ENCODE data around the gene EIF3K. TPM values are rescaled to one million over a fixed set of nuclear protein-coding genes. Genes with fewer than 3 reads are reported as not detected.
"Not testable (repeated sequence)": the region's sequence is repeated elsewhere in the genome, so short reads cannot be mapped to it uniquely, and the experiment has no call there.

Gene EIF3K
- polyA plus RNA-seq, 2 of the 4 experiments (the other 2 are of a cell fraction): 419 to 937 TPM

DNA sequence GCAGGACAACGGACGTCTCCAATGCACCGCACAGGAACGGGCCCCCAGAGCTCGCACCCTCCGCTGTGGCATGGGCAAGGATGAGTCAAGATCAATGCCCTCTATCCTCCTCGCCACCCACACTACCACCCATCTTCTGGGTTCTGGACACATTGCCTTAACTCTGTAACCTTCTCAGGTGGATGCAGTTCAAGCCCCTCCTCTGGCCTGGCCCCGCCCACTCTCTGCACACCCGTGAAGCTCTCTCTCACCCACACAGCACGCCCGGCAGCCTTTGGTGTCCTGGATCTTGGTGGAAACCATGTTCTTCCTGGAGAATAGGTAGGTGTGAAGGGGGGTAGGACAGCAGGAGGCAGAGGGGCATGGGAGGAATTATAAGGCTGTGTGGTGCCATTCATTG, 21.9 kb upstream of the EIF3K start:
- FAIRE-seq (no peak), ATAC-seq (no peak), DNase-seq (ENCODE audit: low read depth in 1 of 2, low spot score in 1 of 2) (no peak)
- TF ChIP-seq, protein P1, sequence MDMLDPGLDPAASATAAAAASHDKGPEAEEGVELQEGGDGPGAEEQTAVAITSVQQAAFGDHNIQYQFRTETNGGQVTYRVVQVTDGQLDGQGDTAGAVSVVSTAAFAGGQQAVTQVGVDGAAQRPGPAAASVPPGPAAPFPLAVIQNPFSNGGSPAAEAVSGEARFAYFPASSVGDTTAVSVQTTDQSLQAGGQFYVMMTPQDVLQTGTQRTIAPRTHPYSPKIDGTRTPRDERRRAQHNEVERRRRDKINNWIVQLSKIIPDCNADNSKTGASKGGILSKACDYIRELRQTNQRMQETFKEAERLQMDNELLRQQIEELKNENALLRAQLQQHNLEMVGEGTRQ (IDR thresholded peaks at IDR 0.05): no peak
- no peak for TF ChIP-seq ESRRA (IDR thresholded peaks at IDR 0.05; ENCODE audit: borderline replicate concordance, low read length)
- TF ChIP-seq, protein P2, sequence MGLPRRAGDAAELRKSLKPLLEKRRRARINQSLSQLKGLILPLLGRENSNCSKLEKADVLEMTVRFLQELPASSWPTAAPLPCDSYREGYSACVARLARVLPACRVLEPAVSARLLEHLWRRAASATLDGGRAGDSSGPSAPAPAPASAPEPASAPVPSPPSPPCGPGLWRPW (IDR thresholded peaks at IDR 0.05): no peak
- TF ChIP-seq CEBPB (IDR thresholded peaks at IDR 0.05): no peak
- TF ChIP-seq MAZ (IDR thresholded peaks at IDR 0.05; ENCODE audit: borderline replicate concordance, low read depth, low read length): no peak
- no peak for TF ChIP-seq NR3C1 (IDR thresholded peaks at IDR 0.05)
- no peak for TF ChIP-seq CBX8 (IDR thresholded peaks at IDR 0.05)
- no peak for TF ChIP-seq JUN (IDR thresholded peaks at IDR 0.05)
- TF ChIP-seq FOSL2 (IDR thresholded peaks at IDR 0.05): no peak
- TF ChIP-seq FOSL2 (CRISPR knock-in tag; IDR thresholded peaks at IDR 0.05): no peak
- no peak for TF ChIP-seq POLR2A (IDR thresholded peaks at IDR 0.05; ENCODE audit: low read length)
- TF ChIP-seq GATA3 (IDR thresholded peaks at IDR 0.05; ENCODE audit: borderline replicate concordance): no peak
- no peak for TF ChIP-seq CHD2 (IDR thresholded peaks at IDR 0.05; ENCODE audit: low read length, partially characterized antibody)
- H3K4me2 ChIP-seq: no peak overlapping the region; the same call in 2 of the 3 replicates
- H3K4me1 ChIP-seq: 0 out of 3 replicates have a peak, but pooled peaks cover 5% of the 10 kb centered on the region
- ChIA-PET CTCF (interaction anchor here (0.5 to 5.5 kb wide), 8 partner anchors 9 to 330 kb away, joined by 3 to 17 read pairs (median 5); partner anchors contain the start of gene FAM98C), POLR2A (interaction anchor here (1.8 kb wide), 1 partner anchor 22 kb away, joined by 13 read pairs; the partner anchor contains the start of gene EIF3K)
- 82% methylated on average over 11 of the region's 11 CpGs for WGBS (ENCODE audit: missing lambda C conversion rate)
- no peak overlapping the region for H3K27ac ChIP-seq
- no peak overlapping the region for H3K4me3 ChIP-seq
- no peaks in the 10 kb centered on the region for H3K9me3 ChIP-seq

DNA sequence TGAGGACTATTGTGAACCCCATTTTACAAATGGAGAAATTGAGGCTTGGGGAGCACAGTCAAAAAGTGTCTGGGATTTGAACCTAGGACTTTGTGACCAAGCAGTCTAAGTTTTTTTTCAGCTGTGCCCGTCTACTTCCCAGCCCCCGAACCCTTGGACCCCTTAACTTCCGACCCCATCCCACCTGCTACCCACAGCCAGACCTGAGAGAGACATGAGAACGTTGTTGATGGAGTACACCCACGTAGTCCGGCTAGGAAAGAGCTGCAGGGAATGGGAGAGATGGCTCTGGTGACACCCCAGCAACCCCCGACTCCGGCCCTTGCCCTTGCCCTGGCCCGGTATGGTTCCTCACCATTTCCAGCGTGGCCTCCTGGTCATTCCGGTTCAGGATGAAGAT, 19.3 kb upstream of the EIF3K start:
- ChIA-PET POLR2A (no interaction called here), CTCF (interaction anchor here (0.6 to 2.5 kb wide), 5 partner anchors 14 to 287 kb away, joined by 3 to 8 read pairs (median 3); partner anchors contain the start of gene FAM98C)
- no peak for FAIRE-seq
- Histone ChIP-seq H3K4me2 (no peak overlapping the region), H3K9me3 (no peaks in the 10 kb centered on the region), H3K4me3 (no peak overlapping the region), H3K27ac (no peak overlapping the region), H3K4me1 (0 out of 3 replicates have a peak, but pooled peaks cover 5% of the 10 kb centered on the region)
- no peak for ATAC-seq
- no peak for TF ChIP-seq ESRRA (IDR thresholded peaks at IDR 0.05; ENCODE audit: borderline replicate concordance, low read length)
- TF ChIP-seq ZNF302 (CRISPR knock-in tag; IDR thresholded peaks at IDR 0.05): no peak
- TF ChIP-seq JUNB (IDR thresholded peaks at IDR 0.05): no peak
- TF ChIP-seq EHMT2 (IDR thresholded peaks at IDR 0.05; ENCODE audit: low read depth): no peak
- no peak for TF ChIP-seq CHD4 (IDR thresholded peaks at IDR 0.05; ENCODE audit: borderline replicate concordance)
- TF ChIP-seq SREBF2 (IDR thresholded peaks at IDR 0.05): no peak
- WGBS (ENCODE audit: missing lambda C conversion rate): 61% methylated on average over 11 of the region's 11 CpGs
- no peak for DNase-seq (ENCODE audit: low read depth in 1 of 2, low spot score in 1 of 2)

DNA sequence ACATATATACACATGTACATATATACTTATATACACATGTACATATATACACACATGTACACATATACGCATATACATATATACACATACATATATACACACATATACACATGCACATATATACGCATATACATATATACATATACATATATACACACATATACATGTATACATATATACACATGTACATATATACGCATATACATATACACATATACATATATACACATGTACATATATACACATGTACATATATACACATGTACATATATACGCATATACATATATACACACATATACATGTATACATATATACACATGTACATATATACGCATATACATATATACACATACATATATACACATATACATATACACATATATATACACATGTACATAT, 16.1 kb upstream of the EIF3K start:
- CTCF ChIA-PET, FAIRE-seq, ATAC-seq: not testable (repeated sequence)

DNA sequence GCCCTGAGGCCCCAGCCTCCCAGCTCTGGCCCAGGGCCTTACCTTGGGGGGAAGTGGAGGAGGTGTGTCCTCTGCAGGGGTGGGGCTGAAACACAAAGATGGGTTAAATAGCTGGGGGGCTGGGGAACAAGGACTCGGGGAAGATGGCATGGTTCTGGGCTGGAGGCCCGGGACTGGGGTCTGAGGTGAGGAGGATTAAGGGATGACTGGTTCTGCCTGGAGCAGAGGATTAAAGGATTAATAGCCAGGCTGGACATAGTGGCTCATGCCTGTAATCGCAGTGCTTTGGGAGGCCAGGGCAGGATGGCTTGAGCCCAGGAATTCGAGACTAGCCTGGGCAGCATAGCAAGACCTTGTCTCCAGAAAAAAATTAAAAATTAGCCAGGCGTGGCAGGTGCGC, 12.9 kb upstream of the EIF3K start:
- Histone ChIP-seq H3K4me2 (no peak overlapping the region), H3K4me1 (no peaks in the 10 kb centered on the region; the same call in 2 of the 3 replicates), H3K27ac (no peak overlapping the region), H3K9me3 (no peaks in the 10 kb centered on the region), H3K4me3 (no peak overlapping the region)
- 66% methylated on average over 6 of the region's 6 CpGs for WGBS (ENCODE audit: missing lambda C conversion rate)
- FAIRE-seq (no peak), ATAC-seq (peak; percentile 14 to 29; a peak in 3 of 6 replicates), DNase-seq (ENCODE audit: low read depth in 1 of 2, low spot score in 1 of 2) (no peak)
- TF ChIP-seq ZFP36 (IDR thresholded peaks at IDR 0.05; ENCODE audit: borderline replicate concordance, partially characterized antibody) (no peak), TP53 (CRISPR knock-in tag; IDR thresholded peaks at IDR 0.05) (no peak), MYC (IDR thresholded peaks at IDR 0.05; ENCODE audit: borderline replicate concordance, low read length) (no peak), FOSB (CRISPR knock-in tag; IDR thresholded peaks at IDR 0.05) (no peak), CHD2 (IDR thresholded peaks at IDR 0.05; ENCODE audit: low read length, partially characterized antibody) (no peak), KDM5A (IDR thresholded peaks at IDR 0.05) (no peak), NPAS2 (CRISPR knock-in tag; IDR thresholded peaks at IDR 0.05; ENCODE audit: borderline replicate concordance) (no peak), RAD21 (conservative IDR thresholded peaks at IDR 0.05 in 1 of 2, IDR thresholded peaks at IDR 0.05 in 1 of 2) (no peak), HOXA7 (CRISPR knock-in tag; IDR thresholded peaks at IDR 0.05) (no peak), HOXB13 (CRISPR knock-in tag; IDR thresholded peaks at IDR 0.05; ENCODE audit: low read depth) (no peak)
- CTCF ChIA-PET: interaction anchor here (0.7 to 4.5 kb wide), 11 partner anchors 11 to 399 kb away, joined by 3 to 19 read pairs (median 5); partner anchors contain the start of genes EIF3K and FAM98C
- POLR2A ChIA-PET: interaction anchor here (1.9 kb wide), 1 partner anchor 12 kb away, joined by 7 read pairs; the partner anchor contains the start of genes EIF3K and MAP4K1

More for the DNA sequence above, 16.1 kb upstream of the EIF3K start:
- H3K27ac ChIP-seq; H3K9me3 ChIP-seq; H3K4me1 ChIP-seq; H3K4me2 ChIP-seq; DNase-seq (ENCODE audit: low read depth in 1 of 2, low spot score in 1 of 2); H3K4me3 ChIP-seq; POLR2A ChIA-PET: not testable (repeated sequence)
- whole genome bisulfite sequencing (ENCODE audit: missing lambda C conversion rate): 84% methylated on average over 5 of the region's 5 CpGs
